GM19463 (cell line): ENCODE results near the gene ENC1.
"Not testable (repeated sequence)": the region's sequence is repeated elsewhere in the genome, so short reads cannot be mapped to it uniquely, and the experiment has no call there.

ENCODE experiments used
- ATAC-seq: cut with Tn5 transposase; IDR thresholded peaks from one replicate; pipeline ENCODE4 v1.9.1; 2021; ENCODE audit warnings: mild to moderate bottlenecking, moderate library complexity; ENCODE audit not compliant: unreplicated experiment

ENC1 gene

GRCh38 chr5:74640450-74640953, at the start of gene ENC1:
TSS of gene ENC1 (minus strand) at chr5:74640728. CDS start at chr5:74636485, 4,243 bp downstream.
- ATAC-seq: peak; percentile 73

GRCh38 chr5:74686962-74687751, 46.6 kb upstream of the ENC1 start:
- ATAC-seq: no peak

GRCh38 chr5:74685979-74686631, 45.6 kb upstream of the ENC1 start:
- ATAC-seq: peak; percentile 44

- ATAC-seq: peak; percentile 76
Observed at GRCh38 chr5:74684900-74685851, 44.6 kb upstream of the ENC1 start, which contains the start of gene HEXB. TSS of gene HEXB (plus strand) at chr5:74685233. CDS start at chr5:74685261, 28 bp downstream.

GRCh38 chr5:74679966-74680365, 39.4 kb upstream of the ENC1 start:
- no peak for ATAC-seq

- ATAC-seq: not testable (repeated sequence)
Observed at GRCh38 chr5:74679300-74679699, 38.8 kb upstream of the ENC1 start.

- ATAC-seq: not testable (repeated sequence)
Observed at GRCh38 chr5:74678123-74678522, 37.6 kb upstream of the ENC1 start.

GRCh38 chr5:74676466-74676865, 35.9 kb upstream of the ENC1 start:
- ATAC-seq: not testable (repeated sequence)

GRCh38 chr5:74673011-74673790, 32.7 kb upstream of the ENC1 start:
- no peak for ATAC-seq

GRCh38 chr5:74672215-74672877, 31.8 kb upstream of the ENC1 start:
- ATAC-seq: no peak

- no peak for ATAC-seq
Observed at GRCh38 chr5:74670396-74671038, 30.0 kb upstream of the ENC1 start.

GRCh38 chr5:74669821-74670220, 29.3 kb upstream of the ENC1 start:
- no peak for ATAC-seq

GRCh38 chr5:74667396-74667795, 26.9 kb upstream of the ENC1 start:
- ATAC-seq: no peak

- ATAC-seq: no peak
Observed at GRCh38 chr5:74665816-74666215, 25.3 kb upstream of the ENC1 start.

GRCh38 chr5:74665273-74665672, 24.7 kb upstream of the ENC1 start:
- ATAC-seq: no peak

GRCh38 chr5:74664551-74664950, 24.0 kb upstream of the ENC1 start:
- ATAC-seq: no peak

GRCh38 chr5:74660873-74661272, 20.3 kb upstream of the ENC1 start:
- ATAC-seq: no peak

GRCh38 chr5:74660140-74660539, 19.6 kb upstream of the ENC1 start:
- ATAC-seq: no peak

GRCh38 chr5:74659172-74659571, 18.6 kb upstream of the ENC1 start:
- ATAC-seq: no peak
